Stimulated activated CD4-positive, alpha-beta T cell treated with anti-CD3 and anti-CD28 coated beads, Interleukin-2, amount 100 ng/mL, for 24 hours (primary cell): ENCODE data around the gene SPATA9.

Source experiments
- DNase-seq, 2 donors: peaks; one replicate each; pipeline ENCODE4 v3.0.0-alpha.2; 2020

Gene SPATA9, protein sequence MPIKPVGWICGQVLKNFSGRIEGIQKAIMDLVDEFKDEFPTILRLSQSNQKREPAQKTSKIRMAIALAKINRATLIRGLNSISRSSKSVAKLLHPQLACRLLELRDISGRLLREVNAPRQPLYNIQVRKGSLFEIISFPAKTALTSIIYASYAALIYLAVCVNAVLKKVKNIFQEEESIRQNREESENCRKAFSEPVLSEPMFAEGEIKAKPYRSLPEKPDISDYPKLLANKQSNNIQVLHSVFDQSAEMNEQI

DNA sequence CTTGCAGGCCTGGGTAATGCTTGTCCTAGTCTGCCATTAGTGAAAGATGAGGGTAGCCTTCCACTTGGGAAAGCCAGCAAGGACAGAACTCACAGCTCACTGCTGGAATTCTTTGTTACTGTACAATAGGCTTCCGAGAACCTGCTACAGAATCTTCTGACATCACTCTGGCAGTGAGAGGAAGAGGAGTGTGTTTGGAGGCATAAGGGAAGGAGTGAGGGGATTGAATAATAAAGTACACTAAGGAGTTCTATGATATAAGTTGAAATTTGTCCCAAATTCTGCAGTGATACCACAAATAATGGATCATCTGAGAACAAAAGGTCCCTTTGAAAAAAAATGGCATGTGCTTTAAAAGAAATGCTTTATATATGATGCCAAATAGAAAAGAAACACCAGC lies at the start of gene SPATA9:
TSS of gene SPATA9 (minus strand) at position 101 of the 400 bp plus-strand sequence. CDS start 137 bp downstream, outside the sequence.
- DNase-seq, result no peak

DNA sequence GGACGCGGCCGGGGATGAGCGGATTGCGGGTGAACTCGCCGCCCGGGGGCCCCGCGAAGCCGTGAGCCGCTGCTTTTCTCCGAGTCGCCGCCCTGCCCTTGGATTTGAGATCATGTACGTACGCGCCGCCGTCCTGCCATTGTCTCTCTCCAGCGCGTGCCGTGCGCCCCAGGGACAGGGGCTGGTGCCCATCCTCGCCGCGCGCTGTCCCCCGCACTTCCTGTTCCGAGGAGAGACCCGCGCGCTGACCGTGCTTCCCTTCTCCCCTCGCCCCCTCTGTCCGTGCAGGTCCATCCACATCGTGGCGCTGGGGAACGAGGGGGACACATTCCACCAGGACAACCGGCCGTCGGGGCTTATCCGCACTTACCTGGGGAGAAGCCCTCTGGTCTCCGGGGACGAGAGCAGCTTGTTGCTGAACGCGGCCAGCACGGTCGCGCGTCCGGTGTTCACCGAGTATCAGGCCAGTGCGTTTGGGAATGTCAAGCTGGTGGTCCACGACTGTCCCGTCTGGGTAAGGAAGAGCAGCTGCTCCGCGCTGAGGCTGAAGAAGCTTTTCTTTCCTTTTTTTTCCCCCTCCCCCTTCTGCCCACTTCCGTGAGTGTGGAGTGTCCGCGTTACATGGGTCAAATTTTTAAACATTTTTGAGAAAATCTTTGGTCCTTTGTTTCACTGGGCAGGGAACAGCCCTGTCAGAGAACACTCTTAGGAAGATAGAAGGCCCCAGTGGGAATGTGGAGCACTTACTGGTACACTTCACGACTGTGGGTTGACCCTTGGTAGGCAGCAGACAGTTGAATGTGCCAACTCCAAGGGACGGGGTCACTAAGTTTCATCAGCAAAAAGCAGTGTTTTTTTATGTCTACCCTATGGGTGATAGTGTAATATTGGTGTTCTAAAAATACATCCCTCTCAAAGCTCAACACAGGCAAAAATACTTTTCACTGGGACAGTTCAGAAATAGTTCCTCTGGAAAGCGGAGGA lies 49.1 kb upstream of the SPATA9 start:
- DNase-seq, result peak; percentile 42 to 54

DNA sequence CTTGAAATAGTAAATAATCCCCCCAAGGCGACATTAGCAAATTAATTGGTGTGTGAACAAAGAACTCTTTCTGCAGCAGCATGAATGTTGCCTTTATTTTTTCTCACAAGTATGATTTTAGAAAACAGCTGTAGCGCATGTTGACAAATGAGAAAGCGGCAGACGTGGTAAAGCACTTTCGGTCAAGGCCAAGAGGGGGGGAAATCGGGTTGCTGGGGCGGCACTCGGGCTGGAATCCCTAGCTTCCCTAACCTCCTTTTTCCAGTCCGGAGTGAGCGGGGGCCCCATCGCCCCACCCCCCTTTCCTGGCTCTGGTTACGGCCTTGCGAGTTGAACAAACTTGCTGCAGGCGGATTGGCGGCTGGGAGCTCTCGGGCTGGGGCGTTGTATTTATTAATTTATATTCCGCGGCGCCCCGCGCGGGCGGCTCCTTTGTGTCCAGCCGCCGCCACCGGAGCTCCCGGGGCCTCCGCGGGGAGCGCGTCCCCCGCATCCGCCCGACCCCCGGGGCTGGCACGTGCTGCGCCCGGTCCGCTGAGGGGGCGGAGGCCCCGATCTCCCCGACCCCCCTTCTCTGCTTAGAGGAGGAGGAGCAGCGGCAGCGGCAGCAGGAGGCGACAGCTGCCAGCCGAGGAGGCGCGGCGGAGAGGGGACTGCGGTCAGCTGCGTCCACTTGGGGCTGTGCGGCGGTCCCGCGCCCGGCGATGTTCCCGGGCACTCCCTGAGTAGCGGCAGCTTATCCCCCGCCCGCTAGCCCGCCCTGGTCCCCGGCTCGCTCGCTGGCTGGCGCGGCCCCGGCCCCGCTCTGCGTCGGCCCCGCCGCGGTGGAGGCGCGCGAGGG lies 48.2 kb upstream of the SPATA9 start, which contains the start of gene RHOBTB3:
TSS of gene RHOBTB3 (plus strand) at position 607 of the 841 bp plus-strand sequence. CDS start 347 bp downstream, outside the sequence.
- peak; percentile 44 for DNase-seq

DNA sequence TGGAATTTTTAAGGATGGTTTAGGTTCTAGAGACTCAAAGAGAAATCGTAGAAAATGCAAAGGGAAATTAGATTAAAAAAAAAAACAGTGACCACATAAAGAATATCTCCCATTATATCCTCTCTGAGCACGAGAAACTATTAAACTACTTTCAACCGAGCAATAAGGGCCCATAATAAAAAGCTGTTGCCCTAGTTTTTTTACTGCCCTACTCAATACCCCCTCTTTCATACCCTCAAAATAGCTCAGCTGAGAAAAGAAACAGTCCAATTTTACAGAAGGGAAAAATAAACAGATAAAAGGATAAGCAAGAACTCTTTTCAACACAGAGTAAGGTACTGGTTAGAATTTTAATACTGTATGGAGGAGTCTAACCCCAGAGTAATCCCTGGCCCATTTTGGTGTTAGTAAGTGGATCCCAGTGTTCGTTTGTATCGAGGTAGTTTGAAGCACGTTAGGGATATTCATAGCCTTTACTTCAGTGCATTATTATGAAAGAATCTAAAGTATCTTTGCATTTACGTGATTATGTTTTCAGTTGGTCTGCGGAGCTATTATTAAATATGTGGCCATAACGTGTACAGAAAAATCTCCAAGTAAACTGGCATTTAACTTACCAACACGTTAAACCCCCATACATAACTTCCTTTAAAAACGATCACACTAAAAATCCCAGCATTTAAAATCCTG lies 47.4 kb upstream of the SPATA9 start:
- DNase-seq, result no peak

DNA sequence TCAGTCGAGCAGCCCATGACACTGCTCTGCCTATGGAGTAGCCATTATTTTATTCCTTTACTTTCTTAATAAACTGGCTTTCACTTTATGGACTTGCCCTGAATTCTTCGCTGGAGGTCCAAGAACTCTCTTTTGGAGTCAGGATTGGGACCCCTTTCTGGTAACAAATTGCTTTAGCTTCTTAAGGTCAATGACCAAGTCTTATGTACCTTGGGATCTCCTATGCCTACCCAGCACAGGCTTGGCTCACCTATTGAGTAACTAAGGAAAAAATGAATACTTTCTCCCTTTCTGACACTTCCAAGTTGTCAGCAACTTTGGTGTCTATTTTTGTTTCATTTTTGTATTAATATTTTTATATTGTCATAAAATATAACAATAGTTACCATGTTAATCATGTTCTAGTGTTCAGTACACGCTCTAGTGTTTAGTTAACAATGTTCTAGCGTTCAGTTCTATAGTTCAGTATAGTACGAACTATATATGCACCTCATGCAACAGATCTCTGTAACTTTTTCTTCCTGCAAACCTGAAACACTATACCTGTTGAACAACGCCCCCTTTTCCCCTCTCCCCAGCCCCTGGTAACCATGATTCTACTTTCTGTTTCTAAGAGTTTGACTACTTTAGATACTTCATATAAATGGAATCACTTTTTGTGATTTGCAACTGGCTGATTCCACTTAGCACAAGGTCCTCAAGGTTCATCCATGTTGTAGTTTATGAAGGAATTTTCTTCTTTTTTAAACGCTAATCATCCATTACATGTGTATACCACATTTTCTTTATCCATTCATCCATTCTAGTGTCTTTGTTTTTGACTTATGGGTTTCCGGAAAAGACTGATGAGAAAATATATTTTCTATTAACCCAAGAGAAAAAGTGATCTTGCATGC lies 46.6 kb upstream of the SPATA9 start:
- no peak for DNase-seq

DNA sequence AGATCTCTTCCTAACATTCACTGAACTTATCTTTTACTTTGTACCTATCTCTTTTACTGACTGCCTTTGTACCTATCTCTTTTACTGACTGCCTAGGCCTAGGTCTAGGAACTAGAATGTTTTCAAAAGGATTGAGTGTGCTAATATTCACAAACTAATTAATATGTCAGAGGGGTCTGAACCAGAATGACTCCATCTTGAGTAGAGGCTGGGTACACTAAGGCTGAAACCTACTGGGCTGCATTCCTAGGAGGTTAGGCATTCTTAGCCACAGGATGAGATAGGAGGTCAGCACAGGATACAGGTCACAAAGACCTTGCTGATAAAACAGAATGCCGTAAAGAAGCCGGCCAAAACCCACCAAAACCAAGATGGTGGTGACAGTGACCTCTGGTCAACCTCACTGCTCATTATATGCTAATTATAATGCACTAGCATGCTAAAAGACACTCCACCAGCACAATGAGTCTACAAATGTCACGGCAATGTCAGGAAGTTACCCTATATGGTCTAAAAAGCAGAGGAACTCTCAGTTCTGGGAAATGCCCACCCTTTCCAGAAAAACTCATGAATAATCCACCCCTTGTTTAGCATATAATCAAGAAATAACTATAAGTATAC lies 45.8 kb upstream of the SPATA9 start:
- no peak for DNase-seq

DNA sequence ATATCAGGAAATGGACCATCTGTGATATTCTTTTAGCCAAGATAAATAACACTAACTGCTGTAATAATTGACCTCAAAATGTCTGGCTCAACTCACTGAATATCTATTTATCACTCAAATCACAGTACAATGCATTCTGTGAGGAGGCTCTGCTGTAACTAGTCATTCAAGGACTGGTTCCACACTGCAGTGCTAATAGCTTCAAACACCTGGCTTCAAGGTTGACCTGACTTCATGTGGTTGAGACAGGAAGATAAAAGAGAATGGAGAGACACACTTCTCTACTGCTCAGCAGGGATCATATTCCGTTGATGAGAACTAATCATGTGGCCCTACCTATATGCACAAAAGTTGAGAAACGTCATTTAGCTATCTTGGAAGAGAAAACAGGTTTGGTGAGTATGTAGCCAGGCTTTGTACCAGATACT lies 45.0 kb upstream of the SPATA9 start:
- DNase-seq, result no peak

DNA sequence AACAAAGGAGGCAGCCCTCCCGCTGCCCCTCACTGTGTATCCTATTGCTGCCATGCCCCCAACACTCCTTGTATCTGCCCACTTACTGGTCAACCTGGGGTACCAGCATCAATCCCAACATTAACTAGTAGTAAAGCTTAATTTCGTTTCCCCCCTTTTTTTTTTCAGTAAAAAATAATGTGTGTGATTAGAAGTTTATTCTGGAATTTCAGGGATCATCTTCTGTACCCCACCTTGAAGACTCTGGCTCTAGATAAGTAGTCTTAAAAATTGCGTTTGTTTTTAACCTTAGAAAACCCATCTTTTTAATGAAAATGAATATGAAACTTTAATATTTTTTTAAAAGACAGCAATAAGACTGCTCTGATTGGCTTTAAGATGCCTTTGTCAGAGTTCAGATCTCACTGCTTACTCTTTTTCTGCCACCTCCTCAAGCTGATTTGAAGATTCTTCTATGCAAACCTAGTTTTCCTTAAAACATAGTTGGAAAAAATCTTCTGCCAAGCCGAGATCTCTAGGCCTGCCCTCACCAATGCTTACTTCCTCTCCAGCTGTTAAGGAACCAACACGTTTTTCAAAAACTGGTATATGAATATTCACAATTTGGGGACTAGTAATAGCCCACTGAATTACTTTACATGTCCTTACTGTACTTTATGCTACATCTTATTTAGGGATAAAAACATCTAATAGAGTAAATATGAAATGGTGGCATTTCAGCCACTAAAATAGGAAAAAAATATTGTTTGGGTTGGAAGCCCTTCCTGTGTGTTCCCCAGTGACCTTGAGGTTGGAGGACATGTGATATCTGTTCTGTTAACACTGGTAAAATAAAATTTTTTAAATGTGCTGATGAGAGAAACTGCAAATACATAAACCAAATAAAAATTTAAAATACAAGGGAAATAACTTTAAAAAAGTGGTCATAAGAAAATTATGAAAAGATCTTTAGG lies 44.3 kb upstream of the SPATA9 start:
- DNase-seq, result no peak

DNA sequence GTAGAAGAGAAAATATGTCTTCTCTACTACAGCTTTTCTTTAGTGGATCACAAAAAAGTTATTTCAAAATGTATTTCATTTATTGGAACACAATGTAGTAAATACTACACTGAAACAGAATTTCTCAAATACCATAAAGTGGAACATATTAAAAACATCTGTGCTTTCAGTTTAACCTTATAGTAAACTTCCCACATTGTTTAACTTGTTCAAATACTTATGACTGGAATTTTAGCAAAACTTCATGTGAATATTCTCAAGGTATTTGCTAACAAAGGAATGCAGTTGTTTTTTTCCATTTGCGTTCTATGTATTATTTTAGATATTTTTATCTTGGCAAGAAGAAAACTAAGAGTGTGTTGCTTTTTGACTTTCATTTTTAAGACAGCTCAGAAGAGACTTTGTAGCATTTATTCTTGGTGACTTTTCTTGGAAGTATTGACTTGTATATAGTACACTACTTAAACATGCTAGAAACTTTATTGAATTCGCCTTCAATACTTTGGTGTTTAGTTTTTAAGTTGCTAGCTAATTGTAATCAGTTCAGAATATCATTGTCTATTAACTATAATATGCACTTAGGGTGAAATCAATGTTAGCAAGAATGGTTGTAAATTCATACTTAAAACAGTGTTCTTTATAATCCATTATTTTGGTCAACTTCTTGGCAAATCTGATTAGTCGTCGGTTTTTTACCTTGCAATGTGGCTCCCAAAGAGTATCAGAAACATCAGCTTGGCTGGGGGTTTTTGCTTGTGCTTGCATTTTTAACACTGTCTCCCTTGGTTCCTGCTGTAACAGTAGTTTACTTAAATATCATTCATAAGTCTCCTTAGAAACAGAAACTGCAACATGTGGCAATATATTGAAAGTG lies 43.4 kb upstream of the SPATA9 start:
- DNase-seq, result no peak

DNA sequence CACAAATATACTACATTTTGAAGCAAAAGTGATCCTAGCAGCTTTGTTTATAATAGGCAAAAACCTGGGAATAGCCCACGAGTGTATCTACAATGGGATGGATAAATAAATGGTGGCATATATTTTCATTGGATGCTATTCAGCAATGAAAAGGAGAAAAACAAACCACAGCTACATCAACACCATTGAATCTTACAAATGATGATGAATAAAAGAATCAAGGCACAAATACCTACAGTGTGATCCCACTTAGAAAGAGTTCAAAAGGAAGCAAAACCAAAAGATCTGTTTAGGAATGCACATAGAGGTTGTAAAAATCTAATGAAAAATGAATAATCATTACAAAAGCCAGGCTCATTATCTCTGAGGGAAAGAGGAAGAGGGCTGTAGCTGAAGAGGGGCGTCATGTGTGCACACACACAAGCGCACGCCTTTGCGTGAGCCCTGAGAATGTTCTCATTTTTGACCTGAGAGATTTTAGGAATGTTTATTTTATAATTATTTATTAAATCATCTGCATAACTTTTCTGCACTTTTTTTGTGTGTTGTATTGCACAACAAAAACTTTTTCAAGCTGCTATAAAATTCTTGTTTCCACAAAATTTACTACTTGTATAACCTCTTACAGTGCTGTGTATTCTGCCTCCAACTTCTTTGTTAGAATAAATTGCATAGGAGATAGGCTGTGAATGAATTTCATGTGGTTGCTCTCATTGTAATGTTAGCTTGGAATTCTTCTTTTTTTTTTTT lies 42.5 kb upstream of the SPATA9 start:
- DNase-seq, result no peak

DNA sequence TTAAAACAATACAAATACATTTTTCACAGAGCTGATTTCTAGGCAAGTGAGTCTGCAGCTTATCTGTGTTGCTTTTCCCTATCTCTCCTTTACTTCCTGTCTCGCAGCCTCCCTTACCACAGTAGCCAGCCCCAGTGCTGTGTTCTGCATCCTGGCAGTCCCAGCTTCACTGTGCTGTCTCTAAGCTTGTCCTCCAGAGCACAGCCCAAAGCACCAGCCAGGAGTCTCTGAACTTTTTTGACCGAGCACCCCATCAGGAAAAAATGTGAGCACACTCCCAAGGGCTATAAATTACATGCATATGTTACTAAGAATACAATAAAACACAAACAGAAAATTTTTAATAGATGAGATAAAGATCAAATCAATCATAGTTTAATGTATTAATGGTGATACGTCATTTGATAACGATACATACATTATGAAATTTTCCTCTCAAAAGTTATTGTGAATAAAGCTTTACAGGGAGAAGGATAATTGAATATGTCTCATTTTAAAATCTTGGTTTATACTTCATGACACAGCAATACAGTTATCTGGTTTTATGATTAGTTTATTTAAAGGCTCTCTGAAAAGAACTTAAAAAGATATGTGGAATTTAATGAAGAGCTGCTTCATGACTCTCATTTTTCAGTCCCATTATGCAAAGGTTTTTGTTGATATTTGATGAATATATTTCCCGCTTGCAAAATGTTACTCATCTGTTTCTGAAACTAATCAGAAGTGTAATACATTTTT lies 41.0 kb upstream of the SPATA9 start:
- DNase-seq, result no peak

DNA sequence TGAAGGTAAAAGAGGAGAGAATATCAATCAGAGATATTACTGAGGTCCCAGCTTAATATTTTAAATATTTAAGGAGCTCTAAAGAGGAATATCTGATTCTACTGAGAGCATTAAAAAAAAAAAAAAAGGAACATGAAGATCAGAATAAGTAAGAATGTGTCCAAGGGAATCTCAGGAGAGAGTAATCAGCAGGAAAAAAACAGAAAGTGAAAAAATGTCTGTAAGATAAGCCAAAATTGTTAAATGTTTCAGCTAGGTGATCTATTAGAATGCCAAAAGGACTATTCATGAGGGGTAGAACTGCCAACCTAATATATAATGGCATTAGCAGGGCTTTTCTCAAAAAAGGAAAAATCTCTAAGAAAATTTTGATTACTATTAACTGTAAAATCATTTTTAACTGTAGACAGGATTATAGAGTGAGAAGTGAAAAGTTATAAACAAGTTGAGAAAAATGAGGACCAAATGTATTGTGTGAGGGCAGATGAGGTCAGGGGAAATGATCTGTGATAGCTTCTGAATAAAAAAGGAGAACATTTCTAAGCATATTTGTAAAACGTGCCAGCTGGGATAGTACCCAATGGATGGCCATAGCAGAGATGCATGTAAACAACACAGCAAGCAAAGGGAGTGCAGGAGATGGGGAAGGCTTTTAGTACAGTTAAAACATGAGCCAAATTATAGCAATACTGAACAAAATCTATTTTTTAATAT lies 38.9 kb upstream of the SPATA9 start:
- DNase-seq, result no peak

DNA sequence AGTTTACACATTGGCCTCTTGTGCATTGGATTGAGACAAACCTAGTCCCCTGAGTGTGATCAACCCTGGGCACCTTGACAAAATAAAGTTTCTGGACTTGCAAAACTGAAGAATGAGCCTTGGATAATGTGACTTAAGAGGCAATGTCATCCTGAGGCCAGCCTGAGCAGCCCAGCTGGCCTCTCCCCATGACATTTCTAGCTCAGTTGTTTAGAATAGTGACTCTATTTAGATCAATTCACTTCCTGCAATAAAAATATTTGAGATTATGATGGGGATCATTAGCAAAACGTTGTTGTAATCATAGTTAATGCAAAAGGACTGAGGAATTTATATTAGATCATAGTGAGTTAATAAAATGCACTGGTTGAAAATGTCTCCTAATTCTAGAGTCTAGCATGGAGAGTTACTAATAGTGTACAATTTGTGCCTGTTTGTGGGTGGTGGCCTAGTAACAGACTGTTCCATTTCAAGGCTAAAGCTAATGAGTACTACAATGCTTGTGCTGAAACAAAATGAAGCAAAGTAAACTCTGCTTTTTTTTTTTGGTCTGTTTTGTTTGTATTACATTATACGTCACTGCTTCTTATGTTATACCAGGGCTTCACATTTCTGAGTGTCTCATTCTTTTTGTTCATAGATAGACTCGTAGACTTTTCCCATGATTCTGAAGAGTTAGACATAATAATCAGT lies 37.4 kb upstream of the SPATA9 start:
- DNase-seq, result no peak

DNA sequence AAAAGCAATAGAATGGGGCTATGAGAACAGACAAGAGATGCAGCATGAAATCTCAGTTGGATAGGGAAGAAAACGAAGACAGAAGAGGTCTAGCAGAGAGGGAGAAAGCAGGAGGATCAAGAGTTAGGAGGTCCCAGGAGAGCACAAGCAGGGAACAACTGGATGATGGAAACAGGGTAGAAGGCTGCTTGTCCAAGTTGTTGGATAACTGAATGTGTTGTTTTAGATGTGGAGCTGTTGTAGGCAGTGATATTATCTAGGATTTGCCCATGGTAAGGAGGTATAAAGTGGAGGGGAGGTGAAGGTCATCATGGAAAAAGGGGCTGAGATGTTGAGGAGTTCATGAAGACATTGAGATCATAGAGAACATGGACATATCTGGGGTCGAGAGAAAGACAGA lies 35.9 kb upstream of the SPATA9 start:
- no peak for DNase-seq

DNA sequence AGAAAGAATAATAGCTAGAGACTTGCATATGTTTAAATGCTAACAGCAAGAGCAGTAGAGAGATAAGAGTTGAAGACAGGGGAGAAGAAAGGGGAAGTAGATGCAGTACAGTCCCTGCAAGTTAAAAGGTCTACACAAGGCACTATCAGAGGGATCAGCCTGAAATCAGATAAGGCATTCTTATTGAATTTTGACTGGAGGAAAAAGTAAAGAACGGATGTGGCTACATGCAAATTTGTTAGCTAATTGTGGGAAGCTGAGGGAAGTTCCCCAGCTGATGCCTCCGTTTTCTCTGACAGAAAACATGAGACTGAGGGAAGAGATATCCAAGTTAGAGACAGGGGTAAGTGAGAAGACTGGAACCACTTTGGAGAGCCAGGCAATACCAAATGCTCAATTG lies 35.4 kb upstream of the SPATA9 start:
- DNase-seq, result peak in 1 of 2 donors; percentile 9

DNA sequence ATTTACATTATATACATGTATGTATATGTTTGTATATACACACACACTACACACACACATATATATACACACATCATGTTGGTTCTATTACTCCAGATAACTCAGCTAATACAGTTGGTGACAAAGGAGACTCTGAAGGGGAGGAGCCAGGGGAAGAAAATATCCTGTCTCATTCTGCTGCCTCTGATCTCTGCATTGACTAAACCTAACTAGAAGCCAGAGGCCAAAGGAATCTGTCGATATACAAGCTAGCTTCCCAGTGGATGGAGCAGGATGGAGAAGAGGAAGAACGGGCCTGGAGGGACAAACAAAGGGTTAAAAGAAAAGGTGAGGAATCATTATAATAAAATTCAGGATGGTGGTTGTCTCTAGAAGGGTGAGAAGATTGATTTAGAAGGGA lies 34.6 kb upstream of the SPATA9 start:
- DNase-seq, result no peak
